ENCODE data around the gene SMAD7. TPM values are rescaled to one million over a fixed set of nuclear protein-coding genes. Genes with fewer than 3 reads are reported as not detected.

SMAD7 gene
- polyA plus RNA-seq, 1 donor from 2014 or later, result 0.48 TPM

DNA sequence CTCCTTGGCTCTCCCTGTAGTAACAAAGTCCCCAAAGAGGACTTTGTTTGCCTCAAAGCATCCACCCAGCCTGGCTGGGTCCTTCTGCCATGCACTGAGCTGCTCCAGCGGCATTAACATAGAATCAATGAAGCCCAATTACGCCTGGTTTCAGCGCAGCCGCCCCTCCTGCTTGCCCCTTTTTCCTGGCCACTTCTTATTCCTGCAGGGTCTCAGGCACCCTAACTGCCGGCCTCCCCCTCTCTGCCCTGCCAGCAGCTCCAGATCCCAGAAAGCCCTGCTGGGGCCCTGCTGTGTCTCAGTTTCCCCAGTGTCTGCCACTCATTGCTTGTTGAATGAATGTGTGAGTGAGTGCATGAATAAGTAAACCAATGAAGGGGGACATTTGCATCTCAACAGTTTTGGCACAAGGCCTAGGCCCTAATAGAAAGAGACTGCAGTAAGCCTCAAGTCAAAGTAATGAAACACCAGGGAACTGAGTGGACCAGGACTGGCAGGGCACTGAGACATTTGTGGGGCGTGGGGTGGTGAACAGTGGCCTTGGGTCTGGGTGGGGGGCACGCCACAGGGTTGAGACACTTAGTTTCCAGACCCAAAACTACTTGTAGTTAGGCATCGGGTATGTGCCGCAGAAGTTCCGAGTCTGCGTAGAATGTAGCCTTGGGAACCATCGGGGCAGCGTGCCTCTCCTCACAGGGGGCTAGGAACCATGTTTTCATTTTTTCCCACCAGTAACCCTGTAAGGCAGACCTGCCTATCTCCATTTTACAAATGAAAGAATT, 60.6 kb downstream of the SMAD7 start:
- Mint-ChIP-seq H3K36me3 (peaks cover 1% of the 10 kb centered on the region), H3K9me3 (no peaks in the 10 kb centered on the region), H3K27ac (no peak overlapping the region), H3K27me3 (no peaks in the 10 kb centered on the region), H3K4me3 (no peak overlapping the region), H3K4me1 (no peaks in the 10 kb centered on the region)

DNA sequence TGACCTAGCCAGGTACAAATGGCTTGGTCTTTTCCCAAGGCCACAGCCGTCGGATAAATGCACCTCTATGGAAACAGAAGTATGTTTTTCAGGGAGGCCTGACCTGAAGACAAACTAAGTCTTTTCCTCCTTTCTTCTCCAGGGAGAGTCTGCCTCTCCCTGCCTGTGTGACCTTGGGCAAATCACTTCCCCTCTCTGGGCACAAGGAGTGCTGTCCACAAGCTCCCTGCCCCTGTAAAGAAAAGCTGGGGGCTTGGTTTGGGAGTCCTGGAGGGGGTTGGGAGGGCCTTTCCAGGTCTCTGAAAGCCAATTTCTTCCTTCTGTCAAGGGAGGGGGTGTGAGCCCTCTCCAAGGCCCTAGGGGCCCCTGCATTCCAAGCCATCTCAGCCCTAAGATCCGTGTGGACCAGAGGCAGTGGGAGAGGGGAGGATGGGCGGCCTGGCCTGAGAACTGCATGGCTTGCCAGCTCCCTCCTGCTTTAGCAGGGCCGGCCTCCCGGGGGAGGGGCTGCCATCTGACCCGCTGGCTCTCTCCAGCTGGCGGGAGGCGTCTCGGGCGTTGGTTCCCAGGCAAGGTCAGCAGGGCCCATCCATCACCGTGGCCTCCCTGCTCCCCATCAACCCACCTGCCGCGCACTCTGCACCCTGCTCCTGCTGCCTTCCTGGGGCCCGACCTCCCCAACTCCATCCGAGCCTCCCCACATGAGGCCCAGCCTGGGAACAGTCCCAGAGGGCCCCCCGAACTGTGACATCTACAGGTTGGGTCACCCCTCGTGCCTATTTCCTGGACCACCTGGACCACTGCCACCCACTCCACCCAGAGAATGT, 61.4 kb downstream of the SMAD7 start:
- Mint-ChIP-seq H3K4me1 (peaks cover 0 to 2% (median 0%) of the 10 kb centered on the region in 3 donors), H3K27ac (no peak overlapping the region), H3K4me3 (no peak overlapping the region), H3K9me3 (no peaks in the 10 kb centered on the region), H3K36me3 (peaks cover 4% of the 10 kb centered on the region), H3K27me3 (no peaks in the 10 kb centered on the region)

DNA sequence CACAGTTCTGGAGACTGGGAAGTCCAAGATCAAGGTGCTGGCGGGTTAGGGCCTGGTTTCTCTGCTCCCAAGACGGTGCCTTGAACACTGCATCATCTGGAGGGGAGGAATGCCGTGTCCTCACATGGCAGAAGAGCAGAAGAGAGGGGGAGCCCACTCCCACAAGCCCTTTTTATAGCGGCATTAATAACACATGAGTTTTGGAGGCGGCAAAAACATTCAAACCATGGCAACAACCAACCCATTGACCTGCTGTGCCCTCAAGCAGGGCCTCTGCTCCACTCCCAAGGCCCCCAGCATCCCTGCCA, 62.0 kb downstream of the SMAD7 start:
- H3K27me3 Mint-ChIP-seq, result no peaks in the 10 kb centered on the region
- H3K36me3 Mint-ChIP-seq, result peaks cover 4% of the 10 kb centered on the region
- H3K27ac Mint-ChIP-seq, result no peak overlapping the region
- no peaks in the 10 kb centered on the region for H3K9me3 Mint-ChIP-seq
- H3K4me3 Mint-ChIP-seq, result no peak overlapping the region
- H3K4me1 Mint-ChIP-seq, result peaks cover 0 to 2% (median 0%) of the 10 kb centered on the region in 3 donors

DNA sequence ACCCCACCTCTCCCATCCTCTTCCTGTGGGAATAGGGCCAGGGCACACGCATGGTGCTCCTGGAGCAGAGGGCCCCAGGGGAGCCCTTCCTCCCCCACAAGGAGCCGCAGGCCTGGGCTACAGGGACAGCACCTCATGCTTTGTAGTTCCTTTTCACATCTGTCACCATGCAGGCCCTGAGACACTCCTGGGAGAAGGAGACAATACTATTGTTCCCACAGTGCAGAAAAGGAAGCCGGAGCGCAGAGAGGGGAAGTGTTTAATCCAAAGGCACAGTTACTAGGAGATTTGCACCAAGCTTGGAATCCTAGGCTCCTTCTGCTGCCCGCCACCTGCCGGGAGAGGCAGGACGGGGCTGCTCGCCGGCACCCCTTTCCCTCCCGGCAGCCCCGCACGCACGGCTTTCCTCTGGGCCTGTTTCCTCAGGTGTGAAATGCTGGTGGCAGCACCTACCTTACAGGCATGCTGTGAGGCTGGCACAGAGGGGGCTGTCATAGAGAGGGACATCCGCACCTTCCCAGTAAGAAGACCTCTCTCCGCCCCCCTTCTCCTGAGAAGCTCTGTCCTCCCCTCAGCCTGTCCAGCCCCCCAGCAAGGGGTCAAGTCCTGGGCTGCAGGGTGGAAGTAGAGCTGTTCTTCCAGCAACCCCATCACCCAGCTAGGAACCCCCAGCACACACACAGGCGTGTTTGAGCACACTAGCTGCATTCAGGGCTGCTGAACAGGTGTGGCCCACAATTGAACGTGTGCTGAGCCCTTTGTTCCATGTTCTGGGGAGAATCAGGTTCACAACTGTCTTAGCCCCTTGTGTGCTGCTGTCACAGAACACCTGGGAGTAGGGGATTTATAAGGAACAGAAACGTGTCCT, 62.6 kb downstream of the SMAD7 start:
- Mint-ChIP-seq H3K9me3 (no peaks in the 10 kb centered on the region), H3K36me3 (peaks cover 4% of the 10 kb centered on the region), H3K4me1 (peaks cover 0 to 2% (median 0%) of the 10 kb centered on the region in 3 donors), H3K4me3 (no peak overlapping the region), H3K27me3 (no peaks in the 10 kb centered on the region), H3K27ac (no peak overlapping the region)

DNA sequence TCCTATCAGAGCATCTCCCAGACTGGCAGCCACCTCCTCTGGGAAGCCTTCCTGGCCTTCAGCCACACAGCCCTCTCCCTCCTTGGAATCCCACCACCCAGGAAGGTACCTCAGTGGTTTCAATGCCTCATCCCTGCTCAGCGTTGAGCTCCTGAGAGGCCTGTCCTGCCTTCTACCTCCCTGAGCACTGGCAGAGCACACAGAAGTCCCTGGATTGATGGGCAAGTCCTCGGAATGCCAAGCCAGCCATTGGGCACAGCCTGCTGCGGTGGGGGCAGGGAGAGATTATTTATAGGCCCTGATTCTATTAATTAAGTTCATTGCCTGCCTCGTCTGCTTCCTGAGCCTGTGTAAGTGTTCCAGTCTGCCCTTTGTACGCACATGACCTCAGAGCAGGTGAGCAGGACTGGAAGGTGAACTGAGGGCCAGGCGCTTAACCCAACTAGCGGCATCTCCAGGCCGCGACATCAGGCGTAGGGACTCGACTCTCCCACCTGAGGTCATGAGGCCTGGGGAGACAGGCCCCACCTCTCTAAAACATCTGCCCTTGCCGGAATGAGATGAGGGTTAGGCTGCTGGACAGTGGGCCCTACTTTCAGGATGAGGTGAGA, 63.4 kb downstream of the SMAD7 start:
- peak overlapping the region in 1 of 3 donors; percentile 48 for H3K27ac Mint-ChIP-seq
- H3K4me1 Mint-ChIP-seq, result peaks cover 0 to 2% (median 0%) of the 10 kb centered on the region in 3 donors
- H3K27me3 Mint-ChIP-seq, result no peaks in the 10 kb centered on the region

DNA sequence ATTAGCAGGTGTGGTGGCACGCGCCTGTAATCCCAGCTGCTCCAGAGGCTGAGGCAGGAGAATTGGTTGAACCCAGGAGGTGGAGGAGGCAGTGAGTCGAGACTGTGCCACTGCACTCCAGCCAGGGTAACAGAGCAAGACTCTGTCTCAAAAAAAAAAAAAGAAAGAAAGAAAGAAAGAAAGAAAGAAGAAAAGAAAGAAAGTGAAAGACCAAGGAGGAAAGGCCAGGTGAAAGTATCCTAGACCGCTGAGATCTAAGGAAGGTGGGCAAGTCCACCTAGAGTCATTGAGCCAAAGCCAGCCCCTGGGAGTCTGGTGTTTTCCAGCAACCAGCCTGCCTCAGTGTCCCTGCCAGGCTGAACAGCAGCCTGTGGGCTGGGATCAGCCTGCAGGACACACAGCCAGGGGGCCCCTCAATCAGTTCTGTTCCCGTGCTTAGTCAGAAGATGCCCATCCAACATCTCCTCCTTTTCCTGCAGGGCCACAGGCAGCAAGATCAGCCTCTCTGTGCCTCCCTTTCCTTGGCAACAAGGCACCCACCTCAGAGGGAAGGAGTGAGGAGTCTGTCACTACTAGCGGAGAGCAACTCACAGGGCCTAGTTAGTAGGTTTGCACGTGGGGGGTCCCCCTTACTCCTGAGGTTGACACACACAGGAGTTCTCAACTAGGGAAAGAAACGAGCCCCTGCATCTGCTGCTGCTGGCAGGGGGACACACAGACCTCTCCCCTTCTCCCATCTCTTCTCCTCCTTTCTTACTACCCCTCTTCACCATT, 64.1 kb downstream of the SMAD7 start:
- Mint-ChIP-seq H3K27ac (peak overlapping the region in 1 of 3 donors; percentile 78), H3K4me1 (peaks cover 0 to 2% (median 0%) of the 10 kb centered on the region in 3 donors), H3K9me3 (no peaks in the 10 kb centered on the region), H3K36me3 (peaks cover 4% of the 10 kb centered on the region), H3K27me3 (no peaks in the 10 kb centered on the region), H3K4me3 (peak overlapping the region in 1 of 4 donors; percentile 17)

More for the DNA sequence above, 63.4 kb downstream of the SMAD7 start:
- H3K36me3 Mint-ChIP-seq, result peaks cover 4% of the 10 kb centered on the region
- no peaks in the 10 kb centered on the region for H3K9me3 Mint-ChIP-seq
- H3K4me3 Mint-ChIP-seq, result peak overlapping the region in 1 of 4 donors; percentile 17

DNA sequence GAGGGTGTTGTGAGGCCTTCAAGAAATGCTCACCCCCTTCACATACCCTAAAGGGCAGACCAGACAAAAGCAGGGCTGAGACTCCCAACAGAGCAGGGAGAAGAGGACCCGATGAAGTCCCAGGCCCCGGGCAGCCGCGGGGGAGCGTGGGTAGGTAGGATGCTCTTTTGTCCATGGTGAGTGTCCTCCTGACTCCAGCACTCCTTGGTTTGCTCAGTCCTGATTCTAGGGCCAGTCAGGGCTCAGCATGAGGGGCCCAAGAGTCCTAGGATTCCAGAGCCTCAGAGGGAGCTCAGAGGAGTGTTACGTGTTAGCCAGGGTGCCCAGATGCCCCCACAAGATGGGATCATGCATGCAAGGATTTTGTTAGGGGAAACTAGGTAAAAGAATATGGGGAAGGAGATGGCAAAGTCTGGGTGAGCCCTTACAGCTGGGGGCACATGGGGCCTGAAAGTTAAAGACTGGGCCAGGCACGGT, 64.8 kb downstream of the SMAD7 start:
- Mint-ChIP-seq H3K36me3 (peaks cover 4% of the 10 kb centered on the region), H3K4me1 (peaks cover 0 to 2% (median 0%) of the 10 kb centered on the region in 3 donors), H3K9me3 (no peaks in the 10 kb centered on the region), H3K4me3 (peak overlapping the region in 1 of 4 donors; percentile 52), H3K27me3 (no peaks in the 10 kb centered on the region), H3K27ac (peak overlapping the region in 1 of 3 donors; percentile 78)

DNA sequence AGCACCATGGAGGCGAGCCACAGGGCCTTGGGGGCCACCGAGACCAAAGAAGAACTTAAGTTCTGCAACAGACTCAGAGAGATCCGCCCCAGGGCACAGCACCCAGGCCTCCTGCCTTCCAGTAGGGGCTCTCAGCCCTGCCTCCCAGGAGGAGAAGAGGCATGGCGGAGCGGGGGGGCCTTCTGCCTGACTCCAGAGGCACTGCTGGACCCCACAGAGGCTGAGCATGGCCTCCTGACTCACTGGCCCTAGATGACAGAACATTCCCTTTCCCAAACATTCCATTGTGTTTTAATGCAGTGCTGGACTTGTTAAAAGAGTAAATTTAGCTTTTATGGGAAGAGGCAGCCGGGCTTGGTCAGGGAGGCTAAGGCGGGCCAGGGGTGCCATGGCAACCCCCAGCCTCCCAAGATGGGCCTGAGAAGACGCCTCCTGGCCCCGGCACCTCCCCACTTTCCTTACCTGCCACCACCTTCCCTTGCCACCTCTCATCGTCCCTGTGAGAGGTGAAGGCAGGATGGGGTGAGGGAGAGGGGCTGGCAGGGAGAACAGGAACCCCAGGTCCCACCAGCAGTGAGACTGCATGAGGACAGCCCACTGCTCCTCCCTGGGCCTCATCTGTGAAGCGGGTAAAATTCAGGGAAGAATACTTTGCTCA, 65.4 kb downstream of the SMAD7 start:
- Mint-ChIP-seq H3K9me3 (no peaks in the 10 kb centered on the region), H3K27ac (peak overlapping the region in 1 of 3 donors; percentile 78), H3K4me1 (peaks cover 0 to 2% (median 0%) of the 10 kb centered on the region in 3 donors), H3K4me3 (peak overlapping the region in 1 of 4 donors; percentile 52), H3K36me3 (peaks cover 4% of the 10 kb centered on the region), H3K27me3 (no peaks in the 10 kb centered on the region)

DNA sequence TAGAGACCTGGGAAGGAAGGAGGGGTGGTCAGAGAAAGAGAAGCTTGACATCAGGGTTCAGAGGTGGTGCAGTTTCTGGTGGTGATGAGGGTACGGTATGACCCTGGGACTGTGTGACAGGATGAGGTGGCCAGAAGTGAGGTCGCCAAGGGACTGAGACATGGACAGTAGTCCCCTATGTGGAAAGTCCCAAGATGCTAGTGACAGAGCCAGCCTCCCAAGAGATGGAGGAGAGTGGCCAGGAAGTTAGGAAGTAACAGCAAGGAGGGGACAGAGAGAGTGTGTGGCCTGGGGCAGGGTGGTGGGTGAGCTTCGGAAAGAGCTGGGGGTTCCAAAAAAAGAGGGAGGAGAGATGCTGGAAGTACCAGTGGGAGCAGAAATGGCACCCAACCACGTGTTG, 66.0 kb downstream of the SMAD7 start:
- Mint-ChIP-seq H3K27ac (no peak overlapping the region), H3K4me3 (no peak overlapping the region), H3K9me3 (no peaks in the 10 kb centered on the region), H3K27me3 (peaks cover 2% of the 10 kb centered on the region), H3K4me1 (peaks cover 0 to 2% (median 0%) of the 10 kb centered on the region in 3 donors), H3K36me3 (peaks cover 4% of the 10 kb centered on the region)

DNA sequence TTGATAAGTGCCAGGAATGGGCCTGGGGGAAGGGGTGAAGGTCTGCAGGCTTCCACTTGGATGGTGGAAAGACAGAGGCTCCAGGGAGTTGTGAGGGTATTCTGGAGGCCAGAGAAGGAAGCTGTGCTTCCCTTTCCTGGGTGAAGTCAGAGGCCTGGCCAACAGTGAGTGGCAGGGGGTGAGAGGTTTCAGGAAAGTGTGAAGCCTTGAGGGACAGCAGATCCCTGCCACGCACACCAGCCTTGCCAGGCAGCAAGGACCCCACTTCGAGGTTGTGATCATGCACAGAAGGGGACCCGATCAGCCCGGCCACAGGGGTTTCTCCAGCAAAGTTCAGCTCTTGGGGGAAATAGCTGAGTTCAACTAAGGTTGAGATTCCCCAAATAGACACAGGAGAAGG, 66.5 kb downstream of the SMAD7 start:
- H3K9me3 Mint-ChIP-seq, result no peaks in the 10 kb centered on the region
- no peak overlapping the region for H3K4me3 Mint-ChIP-seq
- peaks cover 3% of the 10 kb centered on the region for H3K27me3 Mint-ChIP-seq
- peaks cover 4% of the 10 kb centered on the region for H3K36me3 Mint-ChIP-seq
- peaks cover 0 to 2% (median 0%) of the 10 kb centered on the region in 3 donors for H3K4me1 Mint-ChIP-seq
- H3K27ac Mint-ChIP-seq, result no peak overlapping the region

DNA sequence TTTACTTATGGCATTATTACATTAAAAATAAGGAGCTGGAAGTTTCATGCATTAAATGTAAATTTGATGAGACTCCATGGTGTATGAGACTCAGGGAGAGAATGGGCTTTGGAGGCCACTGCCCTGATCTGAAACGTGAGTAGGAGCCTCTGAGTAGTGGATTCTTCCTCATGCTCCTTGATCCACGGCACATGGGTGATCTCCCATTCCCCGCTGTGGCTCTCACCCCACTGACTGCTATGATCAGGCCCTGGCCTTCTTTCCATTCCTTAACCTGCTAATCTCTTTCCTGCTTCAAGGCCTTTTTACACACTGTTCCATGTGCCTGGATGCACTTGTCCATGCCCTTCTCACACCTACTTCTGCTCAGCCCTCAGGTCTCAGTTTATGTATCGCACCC, 68.4 kb downstream of the SMAD7 start:
- H3K27ac Mint-ChIP-seq, result no peak overlapping the region
- peaks cover 0 to 4% (median 2%) of the 10 kb centered on the region in 3 donors for H3K4me1 Mint-ChIP-seq
- peaks cover 3% of the 10 kb centered on the region for H3K27me3 Mint-ChIP-seq
- H3K4me3 Mint-ChIP-seq, result no peak overlapping the region
- no peaks in the 10 kb centered on the region for H3K9me3 Mint-ChIP-seq
- peaks cover 4% of the 10 kb centered on the region for H3K36me3 Mint-ChIP-seq

DNA sequence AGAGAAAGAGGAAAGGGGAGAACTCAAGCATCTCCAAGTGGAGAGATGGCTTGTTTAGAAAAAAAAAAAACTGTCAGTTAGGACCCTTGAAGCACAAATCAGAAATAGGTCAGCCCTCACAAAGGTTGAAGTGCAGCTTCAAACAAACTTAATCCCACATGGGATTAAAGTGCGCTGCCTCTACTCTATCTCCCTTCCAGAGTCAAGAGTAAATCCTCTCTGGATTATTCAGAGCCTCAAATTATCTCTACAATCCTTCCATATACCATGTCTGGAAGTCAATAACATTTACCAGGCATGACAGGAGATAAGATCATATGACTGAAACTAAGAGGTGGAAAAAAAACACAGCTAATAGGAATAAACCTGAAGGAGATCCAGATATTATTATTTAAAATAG, 69.8 kb downstream of the SMAD7 start:
- H3K9me3 Mint-ChIP-seq, result no peaks in the 10 kb centered on the region
- H3K4me1 Mint-ChIP-seq, result peaks cover 0 to 4% (median 2%) of the 10 kb centered on the region in 3 donors
- H3K36me3 Mint-ChIP-seq, result peaks cover 2% of the 10 kb centered on the region
- H3K27ac Mint-ChIP-seq, result no peak overlapping the region
- no peak overlapping the region for H3K4me3 Mint-ChIP-seq
- H3K27me3 Mint-ChIP-seq, result peaks cover 3% of the 10 kb centered on the region

DNA sequence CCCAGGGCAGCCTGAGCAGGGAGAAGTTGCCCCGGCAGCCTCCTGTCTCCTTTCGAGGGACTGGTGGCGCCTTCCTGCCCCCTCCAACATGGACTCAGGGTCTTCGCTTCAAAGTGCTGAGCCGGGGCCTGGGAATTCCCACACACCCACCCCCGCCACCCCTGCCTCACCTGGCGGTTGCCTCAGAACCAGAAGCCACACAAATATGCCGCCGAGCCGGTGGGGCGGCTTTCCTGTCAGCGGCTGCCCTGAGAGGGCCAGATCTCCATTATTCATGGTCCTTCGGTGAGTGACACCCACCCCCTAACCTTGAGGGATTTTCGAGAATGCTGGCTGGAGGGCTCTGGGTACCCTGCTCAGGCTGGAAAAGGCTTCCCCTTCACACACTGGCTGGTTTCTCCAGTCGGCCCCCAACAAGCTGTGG, 71.7 kb downstream of the SMAD7 start:
- Mint-ChIP-seq H3K27me3 (peaks cover 3% of the 10 kb centered on the region), H3K4me1 (peaks cover 0 to 4% (median 0%) of the 10 kb centered on the region in 3 donors), H3K4me3 (no peak overlapping the region), H3K27ac (no peak overlapping the region), H3K36me3 (no peaks in the 10 kb centered on the region), H3K9me3 (no peaks in the 10 kb centered on the region)
